GM21526 (cell line): ENCODE data around the gene SPECC1.

ENCODE experiments used
- ATAC-seq: cut with Tn5 transposase; IDR thresholded peaks from one replicate; pipeline ENCODE4 v1.9.1; 2021; ENCODE audit warnings: moderate library complexity; ENCODE audit not compliant: unreplicated experiment, low FRiP score

The SPECC1 gene

GRCh38 chr17:20121359-20122253, 112.4 kb downstream of the SPECC1 start:
- ATAC-seq, result no peak

GRCh38 chr17:20122254-20122879, 113.2 kb downstream of the SPECC1 start:
- no peak for ATAC-seq

DNA sequence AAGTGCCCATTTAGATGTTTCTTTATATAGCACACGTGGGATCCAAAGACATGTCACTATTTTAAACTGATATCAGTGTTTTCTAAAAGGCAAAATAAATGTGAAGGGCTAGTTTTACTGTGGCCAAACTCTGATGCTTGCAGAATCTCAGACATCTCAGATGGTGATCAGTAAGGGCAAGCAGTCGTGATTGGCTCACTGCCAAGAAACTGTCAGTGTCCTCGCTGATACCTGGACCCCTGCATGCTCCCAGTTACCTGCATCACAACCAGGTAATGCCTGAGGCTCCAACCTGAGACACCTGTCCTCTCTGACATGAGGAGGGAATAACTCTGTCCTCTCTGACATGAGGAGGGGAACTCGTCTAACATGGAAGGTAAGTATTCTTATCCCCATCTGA, 114.0 kb downstream of the SPECC1 start:
- ATAC-seq, result no peak

DNA sequence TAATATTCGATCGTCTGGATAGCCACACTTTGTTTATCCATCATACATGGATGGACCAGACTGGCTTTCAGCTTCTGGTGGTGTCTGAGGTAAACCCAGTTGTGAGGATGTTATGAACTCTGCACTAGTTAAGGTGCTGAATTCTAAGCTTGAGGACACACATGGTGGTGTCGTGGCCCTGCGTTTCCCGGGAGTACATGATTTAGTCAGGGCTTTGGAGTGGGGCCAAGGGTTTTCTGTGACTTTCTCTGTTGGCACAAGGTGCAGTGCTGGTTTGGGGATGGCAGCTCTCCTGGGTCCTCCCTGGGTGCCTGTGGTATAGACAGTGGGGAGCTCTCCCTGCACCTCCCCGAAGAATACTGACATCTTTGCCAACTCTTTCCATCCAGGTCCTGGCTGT, 116.6 kb downstream of the SPECC1 start:
- no peak for ATAC-seq

GRCh38 chr17:20127360-20128035, 118.3 kb downstream of the SPECC1 start:
- no peak for ATAC-seq

GRCh38 chr17:20128036-20128667, 119.0 kb downstream of the SPECC1 start:
- no peak for ATAC-seq

DNA sequence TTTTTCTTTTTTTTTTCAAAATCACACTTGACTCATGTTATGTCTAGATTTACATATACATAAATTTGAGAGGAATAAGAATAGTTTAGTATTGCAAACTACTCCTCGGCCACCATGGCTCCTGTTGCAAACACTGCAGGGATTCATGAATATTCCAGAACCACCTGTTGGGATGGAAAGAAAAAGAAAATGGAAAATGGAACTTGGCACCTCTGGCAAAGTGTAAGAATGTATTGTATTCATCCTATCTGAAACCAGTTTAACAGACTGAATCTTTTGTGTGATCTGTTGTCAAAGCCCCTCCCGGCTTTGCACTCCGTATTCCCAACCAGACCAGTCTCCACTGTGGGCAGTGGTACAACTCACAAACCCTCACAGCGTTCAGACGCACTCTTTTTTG, 124.4 kb downstream of the SPECC1 start:
- no peak for ATAC-seq

GRCh38 chr17:20141198-20141972, 132.2 kb downstream of the SPECC1 start:
- ATAC-seq, result no peak

DNA sequence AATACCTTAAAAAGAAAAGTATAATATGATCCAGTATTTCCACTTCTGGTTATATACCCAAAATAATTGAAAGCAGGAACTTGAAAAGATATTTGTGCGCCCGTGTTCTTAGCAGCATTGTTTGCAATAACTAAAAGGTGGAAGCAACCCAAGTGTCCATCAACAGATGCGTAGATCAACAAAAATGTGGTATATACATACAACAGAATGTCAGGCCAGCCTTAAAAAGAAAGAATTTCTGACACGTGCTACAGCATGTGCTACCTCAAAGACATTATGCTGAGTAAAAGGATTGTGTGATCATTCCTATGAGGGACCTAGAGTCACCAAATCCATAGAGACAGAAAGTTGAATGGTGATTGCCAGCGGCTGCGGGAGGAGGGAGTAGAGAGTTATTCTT, 133.1 kb downstream of the SPECC1 start:
- ATAC-seq, result no peak

DNA sequence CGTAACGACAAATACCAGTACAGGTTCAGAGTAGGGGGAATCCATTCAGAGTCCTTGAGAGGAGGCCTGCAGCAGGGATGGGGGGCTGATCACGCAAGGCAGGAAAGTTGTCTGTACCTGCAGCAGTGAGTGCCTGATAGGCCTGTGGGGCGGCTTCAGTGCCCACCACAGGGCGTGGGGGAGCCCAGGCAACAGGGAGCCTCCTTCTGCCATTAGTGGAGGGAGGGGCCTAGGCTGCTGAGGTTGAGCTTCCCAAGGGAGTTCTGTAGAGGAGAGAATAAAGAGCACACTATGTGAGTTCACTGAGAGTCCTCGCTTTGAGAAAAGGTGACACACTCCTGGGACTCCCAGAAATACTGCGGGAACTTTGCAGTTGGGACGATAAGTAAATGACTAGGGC, 134.6 kb downstream of the SPECC1 start:
- no peak for ATAC-seq

- ATAC-seq, result no peak
Observed at GRCh38 chr17:20145567-20145966, 136.4 kb downstream of the SPECC1 start.

- no peak for ATAC-seq
Observed at GRCh38 chr17:20149251-20149650, 140.1 kb downstream of the SPECC1 start.

GRCh38 chr17:20151174-20151573, 142.0 kb downstream of the SPECC1 start:
- ATAC-seq, result no peak

GRCh38 chr17:20153231-20153630, 144.1 kb downstream of the SPECC1 start:
- ATAC-seq, result no peak

GRCh38 chr17:20154286-20155000, 145.3 kb downstream of the SPECC1 start:
- ATAC-seq, result no peak

GRCh38 chr17:20155258-20156195, 146.4 kb downstream of the SPECC1 start:
- ATAC-seq, result peak; percentile 88

DNA sequence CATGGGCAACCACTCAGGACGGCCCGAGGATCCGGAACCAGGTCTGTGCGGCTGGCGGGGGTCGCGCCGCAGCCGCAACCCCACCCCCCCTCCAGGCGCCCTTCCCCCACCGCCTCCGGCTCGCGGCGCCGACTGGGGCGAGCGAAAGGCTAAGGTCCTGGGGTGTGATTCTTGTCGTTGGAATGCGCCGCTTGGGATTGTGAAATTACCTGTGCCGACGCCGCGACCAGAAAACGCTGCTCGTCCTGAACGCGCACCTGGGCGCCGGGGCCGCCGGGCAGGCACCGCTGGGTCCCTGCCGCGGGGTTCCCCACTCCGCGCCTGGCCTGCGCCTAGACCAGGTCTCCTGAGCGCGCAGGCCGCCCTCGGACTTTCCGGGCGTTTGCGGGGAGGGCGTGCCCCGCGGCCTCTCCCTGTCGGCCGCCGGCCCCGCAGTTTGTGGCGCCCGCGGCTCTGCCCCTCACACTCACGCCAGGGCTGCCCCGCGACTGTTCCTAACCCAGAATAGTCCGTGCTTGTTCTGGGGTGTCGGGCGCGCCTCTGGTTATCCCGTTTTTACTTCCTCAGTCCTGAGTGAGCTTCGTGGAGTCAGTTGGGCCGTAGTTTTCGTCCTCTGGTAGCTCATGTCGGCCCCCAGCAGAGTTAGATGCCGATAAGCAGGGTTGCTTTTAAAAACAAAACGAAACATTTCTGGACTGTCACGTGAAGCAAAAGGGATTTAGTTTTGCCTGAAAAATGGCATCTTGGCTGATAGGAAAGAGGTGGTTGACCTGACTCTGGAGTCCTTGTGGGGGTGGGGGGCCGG, 147.2 kb downstream of the SPECC1 start:
- ATAC-seq, result peak; percentile 15

GRCh38 chr17:20157001-20157310, 147.8 kb downstream of the SPECC1 start:
- ATAC-seq, result no peak
